Ishikawa (cell line): ENCODE data around the gene SUPT5H.

ENCODE experiments used
- CEBPB ChIP-seq: IDR thresholded peaks from 2 replicates; pipeline ENCODE4 v1.6.1; 2012
- EGR1 ChIP-seq: IDR thresholded peaks from 2 replicates; pipeline ENCODE4 v1.6.1; 2012
- EP300 ChIP-seq: IDR thresholded peaks from 2 replicates; pipeline ENCODE4 v1.6.1; 2012; ENCODE audit warnings: borderline replicate concordance
- FOXM1 ChIP-seq: IDR thresholded peaks from 2 replicates; pipeline ENCODE4 v1.6.1; 2012; ENCODE audit warnings: low read depth, borderline replicate concordance
- MAX ChIP-seq: IDR thresholded peaks from 2 replicates; pipeline ENCODE4 v1.6.1; 2012
- NFIC ChIP-seq: IDR thresholded peaks from 2 replicates; pipeline ENCODE4 v1.6.1; 2012
- RAD21 ChIP-seq: IDR thresholded peaks from 2 replicates; pipeline ENCODE4 v1.6.1; 2012; ENCODE audit warnings: low read depth
- TAF1 ChIP-seq: IDR thresholded peaks from 2 replicates; pipeline ENCODE4 v1.6.1; 2012; ENCODE audit warnings: low read depth, mild to moderate bottlenecking
- TCF12 ChIP-seq: IDR thresholded peaks from 2 replicates; pipeline ENCODE4 v1.6.1; 2012; ENCODE audit warnings: low read depth
- TEAD4 ChIP-seq: IDR thresholded peaks from 2 replicates; pipeline ENCODE4 v1.6.1; 2012
- YY1 ChIP-seq: IDR thresholded peaks from 2 replicates; pipeline ENCODE4 v1.6.1; 2012; ENCODE audit warnings: low read depth

DNA sequence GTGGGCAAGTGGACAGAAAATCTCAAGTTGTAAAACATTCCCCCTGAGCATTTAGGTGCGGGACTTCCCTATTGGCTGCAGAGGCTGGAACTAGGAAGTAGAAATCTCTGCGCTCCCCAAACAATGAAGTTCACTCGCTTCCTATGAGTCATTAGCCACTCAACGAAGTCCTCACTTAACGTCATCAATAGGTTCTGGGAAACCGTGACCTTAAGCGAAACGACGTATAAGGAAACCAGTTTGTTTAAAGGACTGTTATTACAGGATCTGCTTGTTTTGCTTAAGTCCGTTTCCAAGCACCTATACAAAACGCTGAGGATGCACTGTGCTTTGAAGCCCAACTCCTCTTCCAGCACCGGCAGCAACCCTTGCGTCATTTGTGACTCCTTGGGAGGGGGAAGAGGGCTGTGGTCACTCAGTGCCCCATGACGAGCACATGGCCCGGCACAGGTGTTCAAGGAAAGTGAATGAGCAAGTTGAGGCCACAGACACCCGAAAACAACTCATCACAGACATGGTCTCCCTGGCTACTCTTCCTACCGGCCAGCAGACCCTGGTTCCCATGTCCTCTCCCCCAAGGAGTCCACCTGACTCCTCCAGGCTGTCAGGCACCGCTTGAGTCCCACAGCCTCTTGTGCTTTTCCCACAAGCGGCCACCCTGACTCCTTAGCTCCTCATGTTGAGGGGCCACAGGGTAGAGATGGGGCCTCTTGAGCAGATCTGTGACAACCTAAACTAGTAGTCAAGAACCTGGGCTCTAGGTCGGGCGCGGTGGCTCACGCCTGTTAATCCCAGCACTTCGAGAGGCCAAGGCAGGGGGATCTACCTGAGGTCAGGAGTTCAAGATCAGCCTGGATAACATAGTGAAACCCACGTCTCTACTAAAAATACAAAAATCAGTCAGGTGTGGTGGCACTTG, 14.4 kb upstream of the SUPT5H start:
- TF ChIP-seq TAF1, result no peak
- no peak for TF ChIP-seq FOXM1
- no peak for TF ChIP-seq CEBPB
- no peak for TF ChIP-seq TEAD4
- TF ChIP-seq NFIC, result no peak
- TF ChIP-seq EP300, result no peak
- TF ChIP-seq YY1, result no peak
- peak; percentile 77 for TF ChIP-seq MAX
- no peak for TF ChIP-seq RAD21
- TF ChIP-seq EGR1, result no peak
- TF ChIP-seq TCF12, result no peak
